GM10266 (cell line): ENCODE data around the gene UNC5A.

Experiments used
- DNase-seq: peaks from one replicate; pipeline ENCODE4 v3.0.0; 2012; ENCODE audit errors: extremely low spot score
- CTCF ChIP-seq: IDR thresholded peaks from 2 replicates; pipeline ENCODE4 v1.5.1; 2012; ENCODE audit warnings: mild to moderate bottlenecking, low read depth; ENCODE audit not compliant: control insufficient read depth, insufficient read depth; ENCODE audit errors: missing control alignments

Gene UNC5A

GRCh38 chr5:176810081-176810597 lies at the start of gene UNC5A:
TSS of gene UNC5A (plus strand) at chr5:176810559. CDS start at chr5:176810751, 192 bp downstream.
- TF ChIP-seq CTCF = no peak
- DNase-seq = peak; percentile 78

DNA sequence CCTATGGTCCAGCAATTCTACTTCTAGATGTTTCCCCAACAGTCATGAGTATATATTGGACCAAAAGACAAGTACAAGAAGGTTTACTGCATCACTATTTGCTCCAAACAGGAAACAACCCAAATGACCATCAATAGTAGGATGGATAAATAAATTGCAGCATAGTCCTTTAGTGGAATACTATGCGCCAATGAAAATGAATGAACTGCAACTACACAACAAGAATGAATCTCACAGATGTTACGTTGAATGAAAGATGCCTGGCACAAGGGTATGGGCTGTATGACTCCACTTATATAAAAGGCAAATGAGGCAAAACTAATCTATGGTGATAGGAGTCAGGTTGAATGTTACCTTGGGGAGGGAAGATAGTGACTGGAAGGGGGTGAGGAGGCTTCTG lies 48.6 kb upstream of the UNC5A start:
- no peak for TF ChIP-seq CTCF
- no peak for DNase-seq

DNA sequence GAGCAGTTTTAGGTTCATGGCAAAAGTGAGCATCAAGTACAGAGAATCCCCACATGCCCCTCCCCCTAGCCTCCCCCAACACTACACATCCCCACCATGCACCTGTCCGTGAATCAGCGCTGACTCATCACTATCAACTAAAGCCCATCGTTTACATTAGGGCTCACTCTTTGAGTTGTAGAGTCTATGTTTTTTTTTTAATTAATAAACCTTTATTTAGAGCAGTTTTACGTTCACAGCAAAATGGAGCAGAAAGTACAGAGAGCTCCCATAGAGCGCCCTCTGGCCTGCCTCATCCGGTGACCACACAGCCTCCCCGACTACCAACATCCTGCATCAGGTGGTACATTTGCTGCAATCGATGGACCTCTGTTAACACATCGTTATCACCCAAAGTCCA lies 47.9 kb upstream of the UNC5A start:
- DNase-seq = no peak
- no peak for TF ChIP-seq CTCF

DNA sequence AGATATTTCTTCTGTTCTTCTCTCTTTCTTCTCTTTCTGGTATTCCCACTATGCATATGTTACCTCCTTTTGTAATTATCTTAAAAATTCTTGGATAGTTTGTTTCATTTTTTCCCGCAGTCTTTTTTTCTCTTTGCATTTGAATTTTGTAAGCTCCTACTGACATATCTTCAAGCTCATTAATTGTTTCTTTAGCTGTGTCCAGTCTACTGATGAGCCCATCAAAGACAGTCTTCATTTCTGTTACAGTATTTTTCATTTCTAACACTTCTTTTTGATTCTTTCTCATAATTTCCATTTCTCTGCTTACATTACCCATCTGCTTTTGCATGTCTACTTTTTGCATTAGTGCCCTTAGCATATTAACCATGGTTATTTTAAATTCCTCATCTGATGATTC lies 44.7 kb upstream of the UNC5A start:
- DNase-seq = no peak
- TF ChIP-seq CTCF = no peak

DNA sequence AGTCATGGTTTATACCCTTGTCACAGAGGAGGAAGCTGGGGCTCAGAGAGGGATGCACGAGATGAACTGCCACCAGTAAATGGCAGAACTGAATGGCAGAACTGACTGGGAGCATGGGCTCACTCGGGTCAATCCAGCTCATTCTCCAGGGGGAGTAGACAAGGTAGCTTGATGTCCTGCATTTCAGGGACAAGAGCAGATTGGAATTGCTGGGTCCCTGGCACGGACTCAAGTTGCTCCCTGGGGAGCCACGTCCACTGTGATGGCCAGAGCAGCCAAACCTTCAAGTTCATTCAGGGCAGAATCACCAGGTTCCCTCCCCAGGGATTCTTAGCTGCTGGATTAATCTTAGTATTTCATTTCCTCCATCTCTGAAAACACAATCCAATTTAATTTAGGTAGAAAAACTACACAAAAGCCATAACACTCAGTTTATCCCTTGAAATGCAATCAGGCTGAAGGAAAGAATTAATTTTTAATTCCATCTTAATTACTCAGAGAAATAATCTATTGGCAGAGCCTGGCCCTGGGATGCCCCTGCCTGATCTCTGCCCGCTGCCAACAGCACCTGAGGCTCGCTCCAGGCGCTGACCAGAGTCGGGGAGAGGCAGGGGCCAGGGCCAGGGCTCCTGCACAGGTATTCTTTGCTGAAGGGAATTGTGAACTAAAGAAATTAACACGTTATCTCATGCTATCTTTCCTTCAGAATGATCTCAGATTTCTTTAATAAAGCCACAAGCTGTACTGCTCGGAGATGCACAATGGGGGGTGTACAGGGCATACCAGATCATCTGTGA lies 42.0 kb upstream of the UNC5A start:
- no peak for DNase-seq
- TF ChIP-seq CTCF = no peak

GRCh38 chr5:176769911-176770310 lies 40.4 kb upstream of the UNC5A start:
- DNase-seq = no peak
- no peak for TF ChIP-seq CTCF

GRCh38 chr5:176770431-176770830 lies 39.9 kb upstream of the UNC5A start:
- no peak for TF ChIP-seq CTCF
- no peak for DNase-seq
